ENCODE measurements around the gene WDR90. TPM values are rescaled to one million over a fixed set of nuclear protein-coding genes. Genes with fewer than 3 reads are reported as not detected.

The WDR90 gene
- total RNA-seq (100 to 1,000 TPM; 155 to 195 TPM), polyA plus RNA-seq (ENCODE audit: insufficient read depth, low read depth, low replicate concordance) (102 TPM)
- long read RNA-seq, donor 1, partial matches to known transcripts, result 22 of 24 reads
- long read RNA-seq, donor 1, other reads (novel, unspliced or antisense), result 0 of 24 reads
- long read RNA-seq, donor 2, result 0 reads

DNA sequence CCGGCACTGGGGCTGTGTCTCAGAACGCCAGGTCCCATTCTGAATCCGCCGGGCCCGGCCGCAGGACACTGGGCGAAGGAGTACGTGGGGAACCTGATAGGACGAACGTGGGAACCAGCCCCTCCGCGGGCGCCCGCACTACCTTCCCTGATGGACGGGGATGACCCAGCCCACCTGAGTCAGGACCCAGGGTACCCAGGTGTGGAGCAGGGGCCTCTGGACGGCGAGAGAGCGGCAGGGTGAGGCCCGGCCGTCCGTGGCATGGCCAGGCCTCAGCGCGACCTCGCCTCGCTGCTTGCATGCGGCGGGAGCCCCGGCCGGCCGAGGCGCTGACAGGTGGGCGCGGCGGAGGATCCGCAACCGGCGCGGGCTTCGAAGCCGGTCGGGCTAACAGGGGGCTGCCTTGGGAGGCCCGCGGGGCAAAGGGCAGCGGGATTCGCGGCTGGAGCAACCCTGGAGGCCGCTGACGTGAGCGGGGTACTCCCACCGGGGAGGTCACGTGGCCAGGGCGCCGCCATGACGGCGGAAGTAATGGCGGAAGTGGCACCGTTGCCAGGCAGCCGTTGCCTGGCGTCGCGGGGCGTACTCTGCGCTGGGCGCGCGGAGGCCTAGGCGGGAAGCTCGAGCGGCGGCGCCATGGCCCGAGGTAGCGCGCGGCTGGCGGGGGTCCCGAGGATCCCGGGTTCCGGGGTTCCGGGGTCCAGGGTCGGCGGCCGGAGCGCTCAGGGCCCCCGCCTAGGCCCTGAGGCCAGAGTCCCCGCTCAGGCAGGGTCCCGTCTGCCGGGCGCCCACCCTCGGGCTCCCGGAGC is at the start of gene WDR90:
TSS of gene WDR90 (plus strand) at position 585 of the 809 bp plus-strand sequence. CDS start at position 637, 52 bp downstream.
- H3K27me3 ChIP-seq, result no peaks in the 10 kb centered on the region
- H3K4me3 ChIP-seq, result peak within 1 kb of the TSS; percentile 71 to 73
- peak; percentile 95 for DNase-seq
- H3K4me1 ChIP-seq, result peaks cover 19% of the 10 kb centered on the region
- peak within 1 kb of the TSS; percentile 53 to 89 for H3K27ac ChIP-seq
- no peaks in the 10 kb centered on the region for H3K36me3 ChIP-seq (ENCODE audit: low read depth, missing control alignments)
- 2% methylated on average over 86 of the region's 91 CpGs; no CpG with 5 or more reads in 1 of the 2 donors for WGBS, 2 donors
- no peaks in the 10 kb centered on the region for H3K9me3 ChIP-seq
- intact Hi-C loops (cut with DNase I; ENCODE audit: low total_unique reads), result no loop called here
- no peak for TF ChIP-seq POLR2A (IDR thresholded peaks at IDR 0.05)
- TF ChIP-seq, protein P1, sequence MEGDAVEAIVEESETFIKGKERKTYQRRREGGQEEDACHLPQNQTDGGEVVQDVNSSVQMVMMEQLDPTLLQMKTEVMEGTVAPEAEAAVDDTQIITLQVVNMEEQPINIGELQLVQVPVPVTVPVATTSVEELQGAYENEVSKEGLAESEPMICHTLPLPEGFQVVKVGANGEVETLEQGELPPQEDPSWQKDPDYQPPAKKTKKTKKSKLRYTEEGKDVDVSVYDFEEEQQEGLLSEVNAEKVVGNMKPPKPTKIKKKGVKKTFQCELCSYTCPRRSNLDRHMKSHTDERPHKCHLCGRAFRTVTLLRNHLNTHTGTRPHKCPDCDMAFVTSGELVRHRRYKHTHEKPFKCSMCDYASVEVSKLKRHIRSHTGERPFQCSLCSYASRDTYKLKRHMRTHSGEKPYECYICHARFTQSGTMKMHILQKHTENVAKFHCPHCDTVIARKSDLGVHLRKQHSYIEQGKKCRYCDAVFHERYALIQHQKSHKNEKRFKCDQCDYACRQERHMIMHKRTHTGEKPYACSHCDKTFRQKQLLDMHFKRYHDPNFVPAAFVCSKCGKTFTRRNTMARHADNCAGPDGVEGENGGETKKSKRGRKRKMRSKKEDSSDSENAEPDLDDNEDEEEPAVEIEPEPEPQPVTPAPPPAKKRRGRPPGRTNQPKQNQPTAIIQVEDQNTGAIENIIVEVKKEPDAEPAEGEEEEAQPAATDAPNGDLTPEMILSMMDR (IDR thresholded peaks at IDR 0.05), result no peak

DNA sequence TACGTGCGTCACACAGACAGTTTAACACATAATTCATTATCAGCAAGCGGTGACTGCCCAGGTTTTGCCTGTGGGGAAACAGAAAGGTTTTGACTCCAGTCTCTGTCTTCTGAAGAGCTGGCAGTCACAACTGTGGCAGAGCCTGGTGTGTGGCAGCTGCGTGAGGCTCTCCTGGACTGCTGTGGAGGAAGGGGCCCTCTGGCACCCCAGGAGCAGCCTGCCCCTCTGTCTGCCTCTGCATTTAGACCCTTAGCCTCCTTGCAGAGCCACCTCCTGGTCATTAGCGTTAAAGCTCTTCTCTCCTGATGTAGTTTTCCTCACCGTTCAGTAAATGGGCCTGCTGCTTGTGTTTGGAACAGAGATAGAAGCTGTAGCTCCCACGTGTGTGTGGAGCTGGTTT is 48.4 kb upstream of the WDR90 start:
- intact Hi-C loops (cut with DNase I; ENCODE audit: low total_unique reads), result no loop called here
- H3K9me3 ChIP-seq, result no peaks in the 10 kb centered on the region
- TF ChIP-seq, protein P1 (IDR thresholded peaks at IDR 0.05), result no peak
- no peak for TF ChIP-seq POLR2A (IDR thresholded peaks at IDR 0.05)

DNA sequence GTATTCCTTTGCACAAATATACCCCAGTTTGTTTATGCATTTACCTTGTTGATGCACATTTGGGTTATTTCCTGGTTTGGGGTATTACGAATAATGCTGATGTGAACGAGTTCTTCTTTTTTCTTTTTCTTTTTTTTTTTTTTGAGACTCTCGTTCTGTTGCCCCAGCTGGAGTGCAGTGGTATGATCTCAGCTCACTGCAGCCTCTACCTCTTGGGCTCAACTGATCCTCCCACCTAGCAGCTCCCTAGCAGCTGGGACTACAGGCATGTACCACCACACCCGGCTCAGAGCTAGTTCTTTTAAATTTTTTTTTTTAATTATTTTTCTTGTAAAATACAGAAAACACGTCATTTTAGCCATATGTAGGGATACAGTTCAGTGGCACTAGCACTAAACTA is 45.2 kb upstream of the WDR90 start:
- 80 to 90% methylated on average over 5 of the region's 5 CpGs for WGBS, 2 donors
- Histone ChIP-seq H3K27ac (no peak overlapping the region), H3K9me3 (no peaks in the 10 kb centered on the region), H3K4me3 (no peak overlapping the region), H3K4me1 (no peaks in the 10 kb centered on the region), H3K27me3 (no peaks in the 10 kb centered on the region), H3K36me3 (ENCODE audit: low read depth, missing control alignments) (no peaks in the 10 kb centered on the region)
- intact Hi-C loops (cut with DNase I; ENCODE audit: low total_unique reads), result no loop called here
- no peak for DNase-seq
- TF ChIP-seq, protein P1 (IDR thresholded peaks at IDR 0.05), result no peak
- TF ChIP-seq POLR2A (IDR thresholded peaks at IDR 0.05), result no peak

More for the DNA sequence above, 48.4 kb upstream of the WDR90 start:
- Histone ChIP-seq H3K27me3 (no peaks in the 10 kb centered on the region), H3K4me3 (no peak overlapping the region), H3K4me1 (no peaks in the 10 kb centered on the region), H3K36me3 (ENCODE audit: low read depth, missing control alignments) (no peaks in the 10 kb centered on the region), H3K27ac (no peak overlapping the region)
- whole genome bisulfite sequencing, 2 donors, result 69 to 71% methylated on average over 7 of the region's 7 CpGs
- DNase-seq, result no peak

DNA sequence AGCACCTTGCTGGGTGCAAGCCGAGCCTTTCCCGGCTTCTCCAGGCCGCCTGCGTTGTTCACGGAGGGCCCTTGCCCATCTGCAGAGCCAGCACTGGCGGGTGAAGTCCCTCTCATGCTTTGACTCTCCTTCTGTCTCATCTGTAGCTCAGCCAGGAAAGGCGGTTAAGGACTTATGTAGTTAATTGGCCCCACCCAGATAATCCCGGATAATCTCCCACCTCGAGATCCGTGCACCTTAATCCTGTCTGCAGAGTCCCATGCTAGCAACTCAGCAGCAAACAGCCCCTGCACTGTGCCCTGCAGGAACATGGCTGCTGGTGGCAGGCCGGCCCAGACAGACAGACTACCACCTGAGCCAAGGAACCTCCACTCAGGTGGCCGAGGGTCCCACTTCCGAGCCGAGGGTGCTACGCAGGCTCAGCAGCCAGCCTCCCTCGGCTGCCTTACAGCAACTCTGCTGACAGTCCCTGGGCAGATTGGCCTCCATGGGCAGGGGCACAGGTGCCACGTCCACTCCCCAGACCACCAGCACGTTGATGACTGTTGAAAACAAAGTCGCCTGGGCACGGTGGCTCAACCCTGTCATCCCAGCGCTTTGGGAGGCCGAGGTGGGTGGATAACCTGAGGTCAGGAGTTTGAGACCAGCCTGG is 42.4 kb upstream of the WDR90 start:
- no peak overlapping the region for H3K4me3 ChIP-seq
- no peaks in the 10 kb centered on the region for H3K36me3 ChIP-seq (ENCODE audit: low read depth, missing control alignments)

More for the DNA sequence above, 42.4 kb upstream of the WDR90 start:
- 94 to 96% methylated on average over 11 to 22 of the region's 22 CpGs for WGBS, 2 donors
- no peak overlapping the region for H3K27ac ChIP-seq
- no peak for TF ChIP-seq POLR2A (IDR thresholded peaks at IDR 0.05)
- TF ChIP-seq, protein P1 (IDR thresholded peaks at IDR 0.05), result no peak
- DNase-seq, result no peak
- H3K9me3 ChIP-seq, result no peaks in the 10 kb centered on the region
- no peaks in the 10 kb centered on the region for H3K4me1 ChIP-seq
- H3K27me3 ChIP-seq, result no peaks in the 10 kb centered on the region
- intact Hi-C loops (cut with DNase I; ENCODE audit: low total_unique reads), result no loop called here
